Activated CD4-positive, alpha-beta memory T cell treated with anti-CD3 and anti-CD28 coated beads for 36 hours (primary cell): Measurements from ENCODE around the gene TAGAP. TPM values are rescaled to one million over a fixed set of nuclear protein-coding genes. Genes with fewer than 3 reads are reported as not detected.
A peak's percentile ranks its signal among the peaks of the same experiment; 100 is the strongest.
"Not testable (repeated sequence)": the region's sequence is repeated elsewhere in the genome, so short reads cannot be mapped to it uniquely, and the experiment has no call there.

Source experiments
- CTCF ChIA-PET: fragments of 350-600 bp; sonication (Branson Sonifier 250); formaldehyde crosslinking; loops from one replicate; lab custom pipeline; 2021; ENCODE audit warnings: antibody characterized with exemption, inconsistent platforms; lab: Charles Lee
- POLR2A ChIA-PET: fragments of 350-600 bp; sonication (Branson Sonifier 250); formaldehyde crosslinking; loops from one replicate; lab custom pipeline; 2021; ENCODE audit warnings: antibody characterized with exemption; lab: Charles Lee
- DNase-seq: peaks from one replicate; pipeline ENCODE4 v3.0.0-alpha.2; 2020
- H3K27ac Mint-ChIP-seq: one replicate; pipeline ENCODE4 v1.8.0; 2021; ENCODE audit warnings: mixed read lengths
- H3K27me3 Mint-ChIP-seq: one replicate; pipeline ENCODE4 v1.8.0; 2021; ENCODE audit warnings: mixed read lengths
- H3K36me3 Mint-ChIP-seq: one replicate; pipeline ENCODE4 v1.8.0; 2021; ENCODE audit warnings: mixed read lengths
- H3K4me1 Mint-ChIP-seq: one replicate; pipeline ENCODE4 v1.8.0; 2021; ENCODE audit warnings: low read depth, mixed read lengths
- H3K4me3 Mint-ChIP-seq: one replicate; pipeline ENCODE4 v1.8.0; 2021; ENCODE audit warnings: mild to moderate bottlenecking, mixed read lengths
- H3K9me3 Mint-ChIP-seq: one replicate; pipeline ENCODE4 v1.8.0; 2021; ENCODE audit warnings: mixed read lengths
- intact Hi-C: fragments of 100-400 bp; cut with micrococcal nuclease; formaldehyde crosslinking; loops from one replicate; pipeline ENCODE4 v1.15.1; 2023
- total RNA-seq, 2 experiments: library from RNA; stranded (reverse); gene quantifications; one replicate each; pipeline ENCODE4 v1.2.3, GENCODE V29; 2021

Gene TAGAP
- total RNA-seq, 2 experiments from 2014 or later, result 40.1 to 41.6 TPM

DNA sequence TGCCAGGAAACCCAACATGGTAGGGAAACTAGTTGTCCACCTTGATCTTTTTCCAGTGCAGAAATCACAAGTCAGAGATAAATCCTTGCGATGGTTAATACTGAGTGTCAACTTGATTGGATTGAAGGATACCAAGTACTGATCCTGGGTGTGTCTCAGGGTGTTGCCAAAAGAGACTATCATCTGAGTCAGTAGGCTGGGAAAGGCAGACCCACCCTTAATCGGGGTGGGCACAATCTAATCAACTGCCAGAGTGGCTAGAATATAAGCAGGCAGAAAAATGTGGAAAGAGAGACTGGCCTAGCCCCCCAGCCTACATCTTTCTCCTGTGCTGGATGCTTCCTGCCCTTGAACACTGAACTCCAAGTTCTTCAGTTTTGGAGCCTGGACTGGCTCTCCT lies 55.1 kb downstream of the TAGAP start:
- H3K27ac Mint-ChIP-seq, intact Hi-C loops, H3K36me3 Mint-ChIP-seq, H3K27me3 Mint-ChIP-seq, DNase-seq, POLR2A ChIA-PET, H3K4me3 Mint-ChIP-seq: not testable (repeated sequence)
- CTCF ChIA-PET, result interaction anchor here (1.0 to 2.4 kb wide), 2 partner anchors 24 to 114 kb away, joined by 3 to 7 read pairs; no protein-coding TSS in a partner anchor
- peaks cover 36% of the 10 kb centered on the region for H3K4me1 Mint-ChIP-seq
- H3K9me3 Mint-ChIP-seq, result peaks cover 13% of the 10 kb centered on the region

DNA sequence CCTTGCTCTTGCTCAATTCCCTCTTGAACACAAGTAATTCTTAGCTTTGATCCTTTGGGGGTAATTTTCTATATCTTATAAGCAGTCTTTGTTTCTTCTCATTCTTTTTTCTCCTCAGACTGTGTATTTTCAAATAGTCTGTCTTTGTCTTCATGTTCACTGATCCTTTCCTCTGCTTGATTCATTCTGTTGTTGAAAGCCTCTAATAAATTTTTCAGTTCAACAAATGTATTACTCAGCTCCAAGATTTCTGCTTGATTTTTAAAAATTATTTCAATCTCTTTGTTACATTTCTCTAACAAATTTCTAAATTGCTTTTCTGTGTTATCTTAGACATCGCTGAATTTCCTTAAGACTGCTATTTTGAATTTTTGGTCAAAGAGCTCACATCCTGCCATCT lies 56.3 kb downstream of the TAGAP start:
- H3K4me1 Mint-ChIP-seq, result peaks cover 33% of the 10 kb centered on the region
- H3K9me3 Mint-ChIP-seq, result peaks cover 13% of the 10 kb centered on the region
- ChIA-PET CTCF (interaction anchor here (0.6 to 1.0 kb wide), 3 partner anchors 19 to 829 kb away, joined by 3 read pairs; no protein-coding TSS in a partner anchor), POLR2A (interaction anchor here (0.9 to 1.0 kb wide), 2 partner anchors 11 to 174 kb away, joined by 3 to 5 read pairs; partner anchors contain the start of gene RSPH3)
- DNase-seq, result no peak
- intact Hi-C loops, result no loop called here
- H3K4me3 Mint-ChIP-seq, result no peak overlapping the region
- peaks cover 5% of the 10 kb centered on the region for H3K36me3 Mint-ChIP-seq
- no peaks in the 10 kb centered on the region for H3K27me3 Mint-ChIP-seq
- no peak overlapping the region for H3K27ac Mint-ChIP-seq

DNA sequence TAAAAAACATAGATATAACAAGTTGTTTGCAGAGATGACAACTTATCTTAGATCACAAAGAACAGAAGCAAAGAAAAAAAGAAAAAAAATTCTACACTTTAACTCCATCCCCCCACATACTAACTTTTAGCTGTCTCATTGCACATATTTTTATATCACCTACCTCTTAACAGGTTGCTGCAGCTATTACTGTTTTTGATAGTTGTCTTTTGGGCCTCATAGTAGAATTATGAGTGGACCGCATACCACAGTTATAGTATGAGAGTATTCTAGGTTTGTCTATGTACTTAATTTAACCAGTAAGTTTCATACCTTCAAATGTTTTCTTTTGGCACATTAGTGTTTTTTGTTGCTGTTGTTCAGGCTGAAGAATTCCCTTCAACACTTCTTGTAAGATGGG lies 57.1 kb downstream of the TAGAP start:
- Mint-ChIP-seq H3K36me3 (peaks cover 4% of the 10 kb centered on the region), H3K27ac (peak overlapping the region; percentile 31), H3K4me1 (peaks cover 32% of the 10 kb centered on the region), H3K27me3 (no peaks in the 10 kb centered on the region), H3K9me3 (peaks cover 13% of the 10 kb centered on the region), H3K4me3 (no peak overlapping the region)
- intact Hi-C loops, result no loop called here
- DNase-seq, result no peak
- ChIA-PET CTCF (interaction anchor here (0.6 to 1.1 kb wide), 3 partner anchors 21 to 147 kb away, joined by 3 to 6 read pairs (median 3); no protein-coding TSS in a partner anchor), POLR2A (interaction anchor here (0.6 to 1.0 kb wide), 2 partner anchors 12 to 15 kb away, joined by 3 read pairs; partner anchors contain the start of gene RSPH3)

Other genes with a start within 250 kb of the TAGAP start
- gene EZR, start 225.6 kb downstream of the TAGAP start, total RNA-seq, result 100 to 1,000 TPM; 255 to 256 TPM
- gene RSPH3, start 44.8 kb downstream of the TAGAP start, total RNA-seq, result 1 to 10 TPM; 6.1 to 6.8 TPM
- gene FNDC1, start 124.4 kb upstream of the TAGAP start, total RNA-seq, result not detected